WTC11 (cell line): ENCODE results near the gene PAK5. TPM values are rescaled to one million over a fixed set of nuclear protein-coding genes. Genes with fewer than 3 reads are reported as not detected.

Experiments
- ATAC-seq: fragments of 200-7000 bp; cut with Tn5 transposase; 2 replicates; pipeline ENCODE4 v1.10.0; 2021; ENCODE audit warnings: mild to moderate bottlenecking, moderate library complexity
- CTCF ChIA-PET: fragments of 300-600 bp; sonication (Branson Sonifier 250); formaldehyde crosslinking; loops from one replicate; lab custom pipeline; 2021; ENCODE audit warnings: antibody characterized with exemption; lab: Charles Lee
- POLR2A ChIA-PET: fragments of 350-600 bp; sonication (Branson Sonifier 250); formaldehyde crosslinking; loops from one replicate; lab custom pipeline; 2021; ENCODE audit warnings: antibody characterized with exemption; lab: Charles Lee
- DNase-seq: peaks from one replicate; pipeline ENCODE4 v3.0.0; 2021; ENCODE audit warnings: low spot score
- H3K27ac Mint-ChIP-seq: 2 replicates; pipeline ENCODE4 v1.8.0; 2021; ENCODE audit warnings: mixed read lengths
- H3K27me3 Mint-ChIP-seq: 2 replicates; pipeline ENCODE4 v1.8.0; 2021; ENCODE audit warnings: low read depth, mild to moderate bottlenecking, moderate library complexity, mixed read lengths
- H3K36me3 Mint-ChIP-seq: 2 replicates; pipeline ENCODE4 v1.8.0; 2021; ENCODE audit warnings: mixed read lengths
- H3K4me1 Mint-ChIP-seq: 2 replicates; pipeline ENCODE4 v1.8.0; 2022; ENCODE audit warnings: mixed read lengths
- H3K4me3 Mint-ChIP-seq: 2 replicates; pipeline ENCODE4 v1.8.0; 2021; ENCODE audit warnings: mild to moderate bottlenecking, moderate library complexity, mixed read lengths
- H3K9me3 Mint-ChIP-seq: 2 replicates; pipeline ENCODE4 v1.8.0; 2021; ENCODE audit warnings: mixed read lengths
- EMX1 ChIP-seq: fragments of 250-450 bp; sonication (Bioruptor Pico); IDR thresholded peaks from 2 replicates; pipeline ENCODE4 v1.8.0; 2021; ENCODE audit warnings: mild to moderate bottlenecking
- GABPB1 ChIP-seq: sonication (generic); formaldehyde crosslinking; IDR thresholded peaks from 2 replicates; pipeline ENCODE4 v1.8.1; 2023; ENCODE audit warnings: mild to moderate bottlenecking, missing genetic modification reagents
- HMGA2 ChIP-seq: fragments of 250-450 bp; sonication (Bioruptor Pico); IDR thresholded peaks from 2 replicates; pipeline ENCODE4 v1.4.0; 2021; ENCODE audit warnings: mild to moderate bottlenecking, moderate library complexity
- MLX ChIP-seq: sonication (generic); formaldehyde crosslinking; IDR thresholded peaks from 2 replicates; pipeline ENCODE4 v1.8.1; 2023; ENCODE audit warnings: mild to moderate bottlenecking, missing genetic modification reagents, moderate library complexity
- NR3C1 ChIP-seq: sonication (generic); formaldehyde crosslinking; conservative IDR thresholded peaks from 2 replicates; pipeline ENCODE4 v1.8.1; 2023; ENCODE audit warnings: low read depth, mild to moderate bottlenecking, missing genetic modification reagents
- PRDM15 ChIP-seq: sonication (generic); formaldehyde crosslinking; IDR thresholded peaks from 2 replicates; pipeline ENCODE4 v1.8.0; 2022; ENCODE audit warnings: missing genetic modification reagents
- RORB ChIP-seq: fragments of 250-450 bp; sonication (Bioruptor Pico); IDR thresholded peaks from 2 replicates; pipeline ENCODE4 v1.9.0; 2021; ENCODE audit warnings: mild to moderate bottlenecking
- SMAD3 ChIP-seq: sonication (generic); formaldehyde crosslinking; IDR thresholded peaks from 2 replicates; pipeline ENCODE4 v1.8.0; 2022; ENCODE audit warnings: missing genetic modification reagents, mild to moderate bottlenecking, borderline replicate concordance
- ZBTB43 ChIP-seq: sonication (generic); formaldehyde crosslinking; IDR thresholded peaks from 2 replicates; pipeline ENCODE4 v1.8.1; 2023; ENCODE audit warnings: mild to moderate bottlenecking, missing genetic modification reagents
- ZNF121 ChIP-seq: sonication (generic); formaldehyde crosslinking; IDR thresholded peaks from 2 replicates; pipeline ENCODE4 v1.8.0; 2023; ENCODE audit warnings: missing genetic modification reagents
- ZNF232 ChIP-seq: sonication (generic); formaldehyde crosslinking; IDR thresholded peaks from 2 replicates; pipeline ENCODE4 v1.8.0; 2022; ENCODE audit warnings: mild to moderate bottlenecking, missing genetic modification reagents
- ZNF317 ChIP-seq: sonication (generic); formaldehyde crosslinking; IDR thresholded peaks from 2 replicates; pipeline ENCODE4 v1.8.1; 2023; ENCODE audit warnings: low read depth, mild to moderate bottlenecking, moderate library complexity, missing genetic modification reagents, borderline replicate concordance
- ZNF671 ChIP-seq: fragments of 250-450 bp; sonication (Bioruptor Pico); IDR thresholded peaks from 2 replicates; pipeline ENCODE4 v1.8.0; 2021; ENCODE audit warnings: mild to moderate bottlenecking
- total RNA-seq: library from RNA; stranded (reverse); gene quantifications from 3 replicates; pipeline ENCODE4 v1.2.3, GENCODE V29; 2021
- TF ChIP-seq, protein P1 (sequence below): sonication (generic); formaldehyde crosslinking; IDR thresholded peaks from 2 replicates; pipeline ENCODE4 v1.8.0; 2022; ENCODE audit warnings: mild to moderate bottlenecking, missing genetic modification reagents
- TF ChIP-seq, protein P2 (sequence below): fragments of 250-450 bp; sonication (Bioruptor Pico); IDR thresholded peaks from 2 replicates; pipeline ENCODE4 v1.8.0; 2021; ENCODE audit warnings: mild to moderate bottlenecking
- TF ChIP-seq, protein P3 (sequence below): sonication (generic); formaldehyde crosslinking; conservative IDR thresholded peaks from 2 replicates; pipeline ENCODE4 v1.8.1; 2022; ENCODE audit warnings: mild to moderate bottlenecking, missing genetic modification reagents

PAK5 gene
- total RNA-seq, 1 experiment from 2014 or later: 0.31 TPM

GRCh38 chr20:9792674-9793073 is 46.2 kb downstream of the PAK5 start:
- Mint-ChIP-seq H3K4me1 (no peaks in the 10 kb centered on the region), H3K27ac (no peak overlapping the region), H3K4me3 (no peak overlapping the region), H3K9me3 (peaks cover 9% of the 10 kb centered on the region; the same call in 1 of the 2 replicates), H3K36me3 (no peaks in the 10 kb centered on the region), H3K27me3 (no peaks in the 10 kb centered on the region; the same call in none of the 2 replicates)
- ATAC-seq (no peak), DNase-seq (no peak)
- POLR2A ChIA-PET: no interaction called here
- TF ChIP-seq ZNF671 (CRISPR knock-in tag) (no peak), NR3C1 (CRISPR knock-in tag) (no peak), PRDM15 (CRISPR knock-in tag) (no peak), ZBTB43 (no peak), HMGA2 (CRISPR knock-in tag) (no peak), GABPB1 (CRISPR knock-in tag) (no peak), RORB (CRISPR knock-in tag) (no peak), ZNF121 (CRISPR knock-in tag) (no peak), SMAD3 (no peak)
- TF ChIP-seq, protein P1, sequence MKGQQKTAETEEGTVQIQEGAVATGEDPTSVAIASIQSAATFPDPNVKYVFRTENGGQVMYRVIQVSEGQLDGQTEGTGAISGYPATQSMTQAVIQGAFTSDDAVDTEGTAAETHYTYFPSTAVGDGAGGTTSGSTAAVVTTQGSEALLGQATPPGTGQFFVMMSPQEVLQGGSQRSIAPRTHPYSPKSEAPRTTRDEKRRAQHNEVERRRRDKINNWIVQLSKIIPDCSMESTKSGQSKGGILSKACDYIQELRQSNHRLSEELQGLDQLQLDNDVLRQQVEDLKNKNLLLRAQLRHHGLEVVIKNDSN (CRISPR knock-in tag): no peak
- TF ChIP-seq, protein P2, sequence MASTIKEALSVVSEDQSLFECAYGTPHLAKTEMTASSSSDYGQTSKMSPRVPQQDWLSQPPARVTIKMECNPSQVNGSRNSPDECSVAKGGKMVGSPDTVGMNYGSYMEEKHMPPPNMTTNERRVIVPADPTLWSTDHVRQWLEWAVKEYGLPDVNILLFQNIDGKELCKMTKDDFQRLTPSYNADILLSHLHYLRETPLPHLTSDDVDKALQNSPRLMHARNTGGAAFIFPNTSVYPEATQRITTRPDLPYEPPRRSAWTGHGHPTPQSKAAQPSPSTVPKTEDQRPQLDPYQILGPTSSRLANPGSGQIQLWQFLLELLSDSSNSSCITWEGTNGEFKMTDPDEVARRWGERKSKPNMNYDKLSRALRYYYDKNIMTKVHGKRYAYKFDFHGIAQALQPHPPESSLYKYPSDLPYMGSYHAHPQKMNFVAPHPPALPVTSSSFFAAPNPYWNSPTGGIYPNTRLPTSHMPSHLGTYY (CRISPR knock-in tag): no peak
- CTCF ChIA-PET: no interaction called here

GRCh38 chr20:9789131-9789530 is 49.7 kb downstream of the PAK5 start:
- CTCF ChIA-PET: interaction anchor here (1.1 kb wide), 1 partner anchor 95 kb away, joined by 3 read pairs; no protein-coding TSS in a partner anchor
- no peaks in the 10 kb centered on the region for H3K4me1 Mint-ChIP-seq
- H3K27me3 Mint-ChIP-seq: no peaks in the 10 kb centered on the region; the same call in none of the 2 replicates
- TF ChIP-seq EMX1 (no peak), SMAD3 (no peak), ZNF121 (CRISPR knock-in tag) (no peak), ZNF232 (CRISPR knock-in tag) (no peak), MLX (CRISPR knock-in tag) (no peak), ZNF317 (no peak)
- TF ChIP-seq, protein P3, sequence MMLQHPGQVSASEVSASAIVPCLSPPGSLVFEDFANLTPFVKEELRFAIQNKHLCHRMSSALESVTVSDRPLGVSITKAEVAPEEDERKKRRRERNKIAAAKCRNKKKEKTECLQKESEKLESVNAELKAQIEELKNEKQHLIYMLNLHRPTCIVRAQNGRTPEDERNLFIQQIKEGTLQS: no peak
- no peak overlapping the region for H3K4me3 Mint-ChIP-seq
- H3K36me3 Mint-ChIP-seq: no peaks in the 10 kb centered on the region
- 0 out of 2 replicates have a peak, but pooled peaks cover 3% of the 10 kb centered on the region for H3K9me3 Mint-ChIP-seq
- POLR2A ChIA-PET: no interaction called here
- DNase-seq (no peak), ATAC-seq (no peak)
- no peak overlapping the region for H3K27ac Mint-ChIP-seq
